D721Med (cell line): ENCODE data around the gene TTLL11.
A peak's percentile ranks its signal among the peaks of the same experiment; 100 is the strongest.

ENCODE experiments used
- DNase-seq: peaks from one replicate; pipeline ENCODE4 v3.0.0; 2011; ENCODE audit warnings: low spot score; ENCODE audit not compliant: insufficient read length
- FAIRE-seq: peaks from 2 replicates; lab custom pipeline; 2011; peaks lifted over from hg19 to GRCh38; lab: Jason Lieb, UNC
- CTCF ChIP-seq: IDR thresholded peaks from 2 replicates; pipeline ENCODE4 v1.5.1; 2012; ENCODE audit warnings: mild to moderate bottlenecking, control low read depth; ENCODE audit not compliant: insufficient read depth; ENCODE audit errors: missing control alignments

Gene TTLL11

GRCh38 chr9:121862371-121863332 is 230.5 kb downstream of the TTLL11 start:
- TF ChIP-seq CTCF = no peak
- FAIRE-seq = no peak
- DNase-seq = no peak

GRCh38 chr9:121861501-121862180 is 231.5 kb downstream of the TTLL11 start:
- FAIRE-seq (peak; percentile 91), DNase-seq (peak; percentile 63)
- peak; percentile 42 for TF ChIP-seq CTCF

- TF ChIP-seq CTCF = no peak
- FAIRE-seq = no peak
- DNase-seq = no peak
Observed at GRCh38 chr9:121860744-121861143, 232.4 kb downstream of the TTLL11 start.

- FAIRE-seq (no peak), DNase-seq (no peak)
- no peak for TF ChIP-seq CTCF
Observed at GRCh38 chr9:121860213-121860612, 232.9 kb downstream of the TTLL11 start.

GRCh38 chr9:121859646-121860045 is 233.5 kb downstream of the TTLL11 start:
- DNase-seq (no peak), FAIRE-seq (no peak)
- no peak for TF ChIP-seq CTCF

- FAIRE-seq (no peak), DNase-seq (no peak)
- no peak for TF ChIP-seq CTCF
Observed at GRCh38 chr9:121858788-121859187, 234.3 kb downstream of the TTLL11 start.
